NOMO-1 treated with DMSO at 0.1 percent for 48 hours (cell line): Measurements from ENCODE around the gene USP53.
A peak's percentile ranks its signal among the peaks of the same experiment; 100 is the strongest.
"Not testable (repeated sequence)": the region's sequence is repeated elsewhere in the genome, so short reads cannot be mapped to it uniquely, and the experiment has no call there.

Source experiments
- DNase-seq: peaks from one replicate; lab custom pipeline; 2025; ENCODE audit not compliant: unreplicated experiment; lab: John Stamatoyannopoulos, UW

The USP53 gene

DNA sequence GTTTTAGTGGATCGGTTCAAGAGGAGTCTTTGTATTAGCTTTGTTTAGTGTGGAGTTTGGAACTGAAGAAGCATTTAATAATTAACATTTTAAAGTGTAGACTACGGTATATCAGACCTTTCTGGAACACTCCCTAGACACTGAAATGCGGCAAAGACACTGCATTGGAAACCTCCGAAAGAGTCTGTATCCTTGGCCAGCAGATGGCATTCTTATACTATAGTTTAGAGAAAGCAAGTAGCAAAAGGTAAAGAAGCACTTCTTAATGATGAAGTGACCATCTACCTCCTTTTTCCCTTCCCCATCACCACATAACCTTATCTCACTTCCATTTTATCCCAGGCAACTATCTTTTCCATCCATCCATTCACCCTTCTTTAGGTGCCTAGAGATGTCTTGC is 101.8 kb downstream of the USP53 start:
- peak; percentile 53 for DNase-seq

- no peak for DNase-seq
Observed at GRCh38 chr4:119315036-119315435, 102.5 kb downstream of the USP53 start.

DNA sequence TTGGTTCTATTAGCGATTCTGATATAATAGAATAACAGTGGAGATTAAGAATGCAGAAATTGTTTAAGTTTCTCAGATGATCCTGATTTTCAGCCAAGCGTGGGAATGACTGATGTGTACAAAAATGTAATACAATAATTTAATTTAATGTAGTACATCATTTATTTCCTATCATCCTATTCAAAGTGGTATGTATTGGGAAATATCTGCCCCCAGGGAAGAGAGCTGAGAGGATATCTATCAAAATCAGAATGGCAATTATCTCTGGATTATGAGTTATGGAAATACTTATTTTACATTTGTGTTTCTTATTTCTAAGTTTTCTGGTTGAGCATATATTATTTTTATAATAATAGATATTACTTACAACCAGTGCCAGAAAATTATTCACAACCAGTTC is 105.5 kb downstream of the USP53 start:
- no peak for DNase-seq

DNA sequence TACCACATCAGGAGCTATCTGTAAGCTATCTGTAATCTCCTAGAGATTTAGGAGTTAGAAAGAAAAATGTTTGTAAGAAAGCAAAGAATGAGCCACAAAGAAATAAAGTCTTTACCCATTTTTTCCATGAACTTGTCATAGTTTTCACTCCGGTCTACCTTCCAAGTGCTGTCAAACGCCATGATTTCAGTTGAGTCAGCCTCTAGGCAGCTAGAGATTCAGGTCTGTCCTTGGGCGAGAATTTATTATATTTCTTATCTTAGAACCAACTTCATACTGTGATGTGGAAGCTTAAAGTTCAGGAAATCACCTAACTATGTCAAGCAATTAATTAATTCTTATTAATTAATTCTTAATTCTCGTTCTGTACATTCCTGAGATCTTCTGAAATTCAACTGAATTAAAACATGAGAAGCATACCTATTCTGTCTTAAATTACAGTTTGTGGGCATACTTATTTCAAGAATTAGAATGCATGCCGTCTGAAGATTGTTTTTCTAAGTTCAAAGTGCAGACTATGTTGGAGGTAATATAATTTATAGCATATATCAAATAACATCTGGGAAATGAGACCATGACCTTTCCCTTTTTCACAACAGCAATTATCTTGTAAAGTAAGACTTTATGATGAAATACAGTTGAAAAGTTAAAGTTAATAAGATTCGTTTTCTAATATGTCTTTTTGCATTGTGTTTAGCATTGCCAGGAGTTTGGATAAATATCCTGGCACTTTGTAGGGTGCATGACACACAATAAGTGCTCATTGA is 109.6 kb downstream of the USP53 start, which contains the start of gene FABP2:
TSS of gene FABP2 (minus strand) at position 218 of the 767 bp plus-strand sequence. CDS start at position 182, 36 bp downstream.
- no peak for DNase-seq

DNA sequence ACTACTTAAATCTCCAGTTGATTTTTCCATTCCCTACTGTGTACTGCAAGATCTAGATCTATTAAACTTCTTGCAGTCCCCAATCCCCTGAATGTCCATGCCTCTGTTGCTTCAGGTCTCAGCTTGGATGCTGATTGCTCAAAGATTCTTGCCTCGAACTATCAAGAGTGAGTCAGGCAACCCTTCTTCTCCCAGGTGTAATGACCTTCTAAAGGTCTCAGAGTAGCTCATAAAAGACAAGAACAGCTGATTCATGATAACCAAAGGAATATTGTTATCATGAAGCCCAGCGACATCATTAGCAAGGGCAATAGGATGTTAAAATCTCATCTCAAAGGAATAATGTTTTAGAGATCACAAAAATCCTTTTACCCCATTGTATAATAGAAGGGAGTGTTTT is 116.2 kb downstream of the USP53 start:
- no peak for DNase-seq

- no peak for DNase-seq
Observed at GRCh38 chr4:119329835-119330620, 117.5 kb downstream of the USP53 start.

- not testable (repeated sequence) for DNase-seq
Observed at GRCh38 chr4:119336332-119336979, 123.9 kb downstream of the USP53 start.

DNA sequence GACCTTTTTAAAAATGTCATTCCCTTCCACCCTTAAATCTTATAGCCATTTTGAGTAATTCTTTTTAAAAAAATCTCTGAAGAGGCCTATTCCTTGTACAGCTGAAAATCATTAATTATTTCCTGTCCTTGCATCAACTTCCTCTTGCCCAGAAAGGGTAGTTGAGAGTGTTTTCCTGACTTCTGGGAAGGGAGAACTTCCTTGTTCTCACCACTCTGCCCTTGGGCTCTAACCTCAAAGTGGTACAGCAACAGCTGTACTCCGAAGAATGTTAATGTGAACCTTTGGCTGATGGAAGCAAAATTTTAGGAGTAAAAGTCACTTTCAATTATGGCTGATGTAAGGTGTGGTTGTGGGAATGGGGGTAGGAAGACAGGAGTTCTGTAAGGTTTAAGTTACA is 124.5 kb downstream of the USP53 start:
- peak; percentile 56 for DNase-seq

GRCh38 chr4:119339895-119340294 is 127.4 kb downstream of the USP53 start:
- not testable (repeated sequence) for DNase-seq

DNA sequence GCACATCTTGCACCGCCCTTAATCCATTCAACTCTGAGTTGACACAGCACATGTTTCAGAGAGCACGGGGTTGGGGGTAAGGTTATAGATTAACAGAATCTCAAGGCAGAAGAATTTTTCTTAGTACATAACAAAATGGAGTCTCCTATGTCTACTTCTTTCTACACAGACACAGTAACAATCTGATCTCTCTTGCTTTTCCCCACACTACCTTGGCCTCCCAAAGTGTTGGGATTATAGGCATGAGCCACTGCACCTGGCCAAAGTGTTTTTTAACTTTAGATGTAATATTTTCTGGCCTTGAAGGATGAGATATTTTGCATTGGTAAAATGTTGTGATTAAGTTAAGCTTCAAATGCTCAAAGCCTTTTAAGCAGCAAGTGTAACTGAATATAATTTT is 130.8 kb downstream of the USP53 start:
- not testable (repeated sequence) for DNase-seq
